Measurements from ENCODE around the gene GPR84. TPM values are rescaled to one million over a fixed set of nuclear protein-coding genes. Genes with fewer than 3 reads are reported as not detected.
A peak's percentile ranks its signal among the peaks of the same experiment; 100 is the strongest.

Gene GPR84
- total and polyA plus RNA-seq, 2 donors (not counting 1 experiment from before 2014, with no cell fraction given): 0.16 TPM; not detected in 1

GRCh38 chr12:54369597-54370131 lies 5.4 kb upstream of the GPR84 start:
- no peak overlapping the region for H3K9ac ChIP-seq (ENCODE audit: low read length)
- Mint-ChIP-seq H3K27ac (no peak overlapping the region), H3K4me1 (peaks cover 14% of the 10 kb centered on the region), H3K27me3 (no peaks in the 10 kb centered on the region), H3K4me3 (peak overlapping the region; percentile 69), H3K9me3 (ENCODE audit: insufficient read depth) (no peaks in the 10 kb centered on the region)
- intact Hi-C loops (cut with micrococcal nuclease): loop anchor here (2.0 to 10.0 kb wide), 2 partner anchors 45 to 365 kb away; partner anchors contain the start of genes COPZ1, HOXC8 and HOXC9
- no peaks in the 10 kb centered on the region for H3K27me3 ChIP-seq (replicated peaks in 1 of 4; ENCODE audit: control extremely low read depth in 1 of 4, control insufficient read depth in 3 of 4, insufficient read depth in 4 of 4, low read length in 3 of 4)
- H3K79me2 ChIP-seq (ENCODE audit: control insufficient read depth, insufficient read depth, low read length): no peaks in the 10 kb centered on the region
- ATAC-seq (ENCODE audit: low read depth): no peak
- H3K9me3 ChIP-seq (ENCODE audit: control extremely low read depth in 1 of 3, control insufficient read depth in 2 of 3, insufficient read depth in 1 of 3, low read length in 2 of 3): no peaks in the 10 kb centered on the region
- H3K4me1 ChIP-seq (ENCODE audit: control insufficient read depth in 2 of 2, insufficient read depth in 2 of 2, low read length in 2 of 2): peaks cover 5 to 20% of the 10 kb centered on the region in 2 donors
- peaks cover 0 to 19% of the 10 kb centered on the region in 2 experiments for H3K36me3 ChIP-seq (replicated peaks in 1 of 2; ENCODE audit: control extremely low read depth in 1 of 2, control insufficient read depth in 1 of 2, extremely low read depth in 1 of 2, insufficient read depth in 2 of 2, low read length in 1 of 2)
- H2AFZ ChIP-seq (ENCODE audit: insufficient read depth, low read depth, low read length, poor library complexity, severe bottlenecking): no peak overlapping the region
- TF ChIP-seq CTCF (IDR thresholded peaks at IDR 0.05) (no peak), EZH2 (IDR thresholded peaks at IDR 0.05; ENCODE audit: borderline replicate concordance, insufficient read depth, low read depth, low read length, poor library complexity, severe bottlenecking) (no peak)
- POLR2A ChIA-PET: no interaction called here
- no peak overlapping the region for H3K4me3 ChIP-seq (ENCODE audit: control extremely low read depth in 1 of 5, extremely low read depth in 1 of 5, insufficient read depth in 1 of 5, low read depth in 2 of 5, low read length in 4 of 5)
- no peak overlapping the region for H3K27ac ChIP-seq (ENCODE audit: low read length in 2 of 2)
- H4K20me1 ChIP-seq (ENCODE audit: control insufficient read depth, insufficient read depth, low read length, poor library complexity, severe bottlenecking): no peaks in the 10 kb centered on the region
- WGBS (ENCODE audit: insufficient coverage): 96% methylated on average over 15 of the region's 21 CpGs
- CTCF ChIA-PET: interaction anchor here (0.5 to 3.4 kb wide), 13 partner anchors 9 to 155 kb away, joined by 3 to 24 read pairs (median 6); partner anchors contain the start of gene ZNF385A
- DNase-seq: no peak
- peak overlapping the region; percentile 44 for H3K4me2 ChIP-seq (replicated peaks; ENCODE audit: low read depth, low read length, poor library complexity, severe bottlenecking)
